ENCODE measurements around the gene RCBTB1. TPM values are rescaled to one million over a fixed set of nuclear protein-coding genes. Genes with fewer than 3 reads are reported as not detected.
"Not testable (repeated sequence)": the region's sequence is repeated elsewhere in the genome, so short reads cannot be mapped to it uniquely, and the experiment has no call there.

Gene RCBTB1
- total and polyA plus RNA-seq, 3 experiments from 2014 or later = 7.3 to 21.2 (median 19.3) TPM

- no peaks in the 10 kb centered on the region for H3K9me3 ChIP-seq (ENCODE audit: low read length)
- DNase-seq = no peak
- H3K4me3 ChIP-seq (ENCODE audit: low read length) = no peak overlapping the region
- H3K4me1 ChIP-seq (ENCODE audit: insufficient read depth, low read length) = peaks cover 11% of the 10 kb centered on the region
- peak overlapping the region in 1 of 8 donors; percentile 84 for H3K27ac Mint-ChIP-seq
- CTCF ChIA-PET = no interaction called here
- H3K36me3 ChIP-seq (ENCODE audit: insufficient read depth, low read length) = no peaks in the 10 kb centered on the region
- peaks cover 7 to 14% (median 9%) of the 10 kb centered on the region in 3 donors for H3K4me1 Mint-ChIP-seq
- no peaks in the 10 kb centered on the region for H3K36me3 Mint-ChIP-seq
- no peak overlapping the region for H3K4me3 Mint-ChIP-seq
- H3K9me3 Mint-ChIP-seq = no peaks in the 10 kb centered on the region
- POLR2A ChIA-PET = no interaction called here
- no peak overlapping the region for H3K27ac ChIP-seq (ENCODE audit: low read depth, low read length)
- no peaks in the 10 kb centered on the region for H3K27me3 ChIP-seq (ENCODE audit: insufficient read depth, low read length, poor library complexity, severe bottlenecking)
- H3K27me3 Mint-ChIP-seq = peaks cover 3 to 4% of the 10 kb centered on the region in 2 donors
Observed at GRCh38 chr13:49625392-49626079, 40.2 kb upstream of the RCBTB1 start.

DNA sequence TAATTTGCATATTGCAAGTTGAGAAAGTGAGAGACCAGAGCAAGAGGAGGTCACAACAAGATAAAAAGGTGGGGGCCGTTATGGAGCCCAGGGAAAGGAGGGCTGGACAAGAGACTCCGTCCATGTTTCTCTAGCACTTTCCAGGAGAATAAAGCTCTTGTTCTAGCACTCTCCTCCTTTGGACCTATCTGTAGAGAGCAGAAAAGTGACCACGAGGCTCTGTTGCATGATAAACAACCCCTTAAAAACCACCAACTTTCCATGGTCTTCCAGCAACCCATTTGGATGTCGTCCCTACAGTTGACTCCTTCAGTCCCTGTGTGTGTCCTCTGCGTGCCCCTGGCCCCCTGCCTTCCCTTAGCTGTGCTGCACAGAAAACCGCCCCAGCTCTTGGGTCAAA, 38.9 kb upstream of the RCBTB1 start:
- no peaks in the 10 kb centered on the region for H3K36me3 ChIP-seq (ENCODE audit: insufficient read depth, low read length)
- DNase-seq = no peak
- Mint-ChIP-seq H3K36me3 (no peaks in the 10 kb centered on the region), H3K27me3 (peaks cover 3 to 4% of the 10 kb centered on the region in 2 donors), H3K4me1 (peaks cover 6 to 15% (median 12%) of the 10 kb centered on the region in 3 donors), H3K4me3 (no peak overlapping the region), H3K9me3 (no peaks in the 10 kb centered on the region), H3K27ac (no peak overlapping the region)
- CTCF ChIA-PET = no interaction called here
- POLR2A ChIA-PET = no interaction called here
- no peak overlapping the region for H3K4me3 ChIP-seq (ENCODE audit: low read length)
- no peaks in the 10 kb centered on the region for H3K9me3 ChIP-seq (ENCODE audit: low read length)
- no peaks in the 10 kb centered on the region for H3K27me3 ChIP-seq (ENCODE audit: insufficient read depth, low read length, poor library complexity, severe bottlenecking)
- H3K4me1 ChIP-seq (ENCODE audit: insufficient read depth, low read length) = peaks cover 11% of the 10 kb centered on the region
- H3K27ac ChIP-seq (ENCODE audit: low read depth, low read length) = no peak overlapping the region

GRCh38 chr13:49622174-49622946, 37.0 kb upstream of the RCBTB1 start:
- H3K4me3 Mint-ChIP-seq = no peak overlapping the region
- no peaks in the 10 kb centered on the region for H3K9me3 ChIP-seq (ENCODE audit: low read length)
- H3K4me1 Mint-ChIP-seq = peaks cover 0 to 4% (median 4%) of the 10 kb centered on the region in 3 donors
- no peak overlapping the region for H3K4me3 ChIP-seq (ENCODE audit: low read length)
- POLR2A ChIA-PET = no interaction called here
- no peak overlapping the region for H3K27ac ChIP-seq (ENCODE audit: low read depth, low read length)
- H3K36me3 ChIP-seq (ENCODE audit: insufficient read depth, low read length) = no peaks in the 10 kb centered on the region
- peaks cover 2 to 8% of the 10 kb centered on the region in 2 donors for H3K27me3 Mint-ChIP-seq
- H3K9me3 Mint-ChIP-seq = no peaks in the 10 kb centered on the region
- no peak for DNase-seq
- no peaks in the 10 kb centered on the region for H3K27me3 ChIP-seq (ENCODE audit: insufficient read depth, low read length, poor library complexity, severe bottlenecking)
- CTCF ChIA-PET = no interaction called here
- H3K27ac Mint-ChIP-seq = no peak overlapping the region
- H3K4me1 ChIP-seq (ENCODE audit: insufficient read depth, low read length) = no peaks in the 10 kb centered on the region
- no peaks in the 10 kb centered on the region for H3K36me3 Mint-ChIP-seq

- peak overlapping the region in 4 of 7 donors; percentile 20 to 77 (median 48) for H3K4me3 Mint-ChIP-seq
- peak in 1 of 5 donors; percentile 22 for DNase-seq
- no peak overlapping the region for H3K27ac ChIP-seq (ENCODE audit: low read depth, low read length)
Observed at GRCh38 chr13:49620170-49620621, 34.8 kb upstream of the RCBTB1 start.

GRCh38 chr13:49616676-49617065, 31.3 kb upstream of the RCBTB1 start:
- CTCF ChIA-PET = no interaction called here
- H3K36me3 Mint-ChIP-seq = peaks cover 0 to under 1% (median 0%) of the 10 kb centered on the region in 3 donors
- no peak overlapping the region for H3K4me3 ChIP-seq (ENCODE audit: low read length)
- no peak overlapping the region for H3K4me3 Mint-ChIP-seq
- H3K27ac ChIP-seq (ENCODE audit: low read depth, low read length) = no peak overlapping the region
- H3K36me3 ChIP-seq (ENCODE audit: insufficient read depth, low read length) = no peaks in the 10 kb centered on the region
- H3K27me3 ChIP-seq (ENCODE audit: insufficient read depth, low read length, poor library complexity, severe bottlenecking) = no peaks in the 10 kb centered on the region
- no peaks in the 10 kb centered on the region for H3K4me1 ChIP-seq (ENCODE audit: insufficient read depth, low read length)
- peaks cover 2 to 5% of the 10 kb centered on the region in 2 donors for H3K27me3 Mint-ChIP-seq
- H3K9me3 Mint-ChIP-seq = peaks cover 0 to 3% (median 0%) of the 10 kb centered on the region in 5 donors
- POLR2A ChIA-PET = no interaction called here
- no peaks in the 10 kb centered on the region for H3K9me3 ChIP-seq (ENCODE audit: low read length)
- H3K4me1 Mint-ChIP-seq = peaks cover 0 to 4% (median 4%) of the 10 kb centered on the region in 3 donors
- DNase-seq = no peak
- no peak overlapping the region for H3K27ac Mint-ChIP-seq

More at GRCh38 chr13:49620170-49620621, 34.8 kb upstream of the RCBTB1 start:
- H3K9me3 ChIP-seq (ENCODE audit: low read length) = no peaks in the 10 kb centered on the region
- peaks cover 0 to 8% of the 10 kb centered on the region in 2 donors for H3K27me3 Mint-ChIP-seq
- no peaks in the 10 kb centered on the region for H3K36me3 Mint-ChIP-seq
- H3K36me3 ChIP-seq (ENCODE audit: insufficient read depth, low read length) = no peaks in the 10 kb centered on the region
- H3K4me3 ChIP-seq (ENCODE audit: low read length) = no peak overlapping the region
- CTCF ChIA-PET = no interaction called here
- H3K27me3 ChIP-seq (ENCODE audit: insufficient read depth, low read length, poor library complexity, severe bottlenecking) = no peaks in the 10 kb centered on the region
- peaks cover 0 to 4% (median 4%) of the 10 kb centered on the region in 3 donors for H3K4me1 Mint-ChIP-seq
- POLR2A ChIA-PET = interaction anchor here (0.7 kb wide), 1 partner anchor 53 kb away, joined by 6 read pairs; no protein-coding TSS in a partner anchor
- H3K9me3 Mint-ChIP-seq = no peaks in the 10 kb centered on the region
- H3K27ac Mint-ChIP-seq = peak overlapping the region in 1 of 8 donors; percentile 63
- no peaks in the 10 kb centered on the region for H3K4me1 ChIP-seq (ENCODE audit: insufficient read depth, low read length)

DNA sequence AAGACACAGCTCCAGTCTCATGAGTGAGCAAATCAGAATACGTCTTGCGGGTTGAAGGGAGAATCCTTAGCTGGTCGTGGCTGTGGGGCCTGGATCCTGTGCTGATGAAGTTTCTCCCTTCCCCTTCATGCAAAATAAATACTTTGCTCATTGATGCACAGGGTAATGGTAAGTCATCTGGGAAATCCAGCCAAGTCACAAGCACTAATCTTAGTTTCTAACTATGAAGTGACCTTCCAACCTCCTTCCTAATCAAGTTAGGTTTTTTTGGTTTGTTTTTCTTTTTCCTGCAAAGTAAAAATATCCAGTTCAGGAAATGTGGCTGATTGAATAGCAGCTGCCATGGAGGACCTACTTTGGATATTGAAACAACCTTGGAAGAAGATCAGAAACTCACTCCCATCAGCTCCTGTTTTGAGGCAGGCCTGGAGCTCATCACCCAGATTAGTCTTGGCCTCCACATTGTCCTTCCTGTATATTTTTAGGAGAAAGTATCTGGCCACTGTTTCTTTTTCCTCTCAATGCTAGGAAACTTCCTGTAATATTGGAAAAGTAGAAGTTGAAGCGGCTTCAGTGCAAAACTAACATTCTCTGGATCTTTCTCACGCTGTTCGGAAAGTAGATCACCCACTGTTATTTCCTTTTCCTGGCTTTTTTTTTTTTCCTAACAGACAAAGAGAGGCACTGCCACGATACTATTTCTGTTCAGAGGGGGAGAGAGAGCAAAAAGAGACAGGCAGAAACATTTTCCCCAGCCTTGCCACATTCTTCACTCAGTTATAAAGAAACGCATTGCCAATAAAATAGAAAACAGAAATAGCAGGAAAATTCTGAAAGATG, 30.7 kb upstream of the RCBTB1 start:
- Histone ChIP-seq H3K4me3 (ENCODE audit: low read length) (no peak overlapping the region), H3K9me3 (ENCODE audit: low read length) (no peaks in the 10 kb centered on the region), H3K27me3 (ENCODE audit: insufficient read depth, low read length, poor library complexity, severe bottlenecking) (no peaks in the 10 kb centered on the region), H3K4me1 (ENCODE audit: insufficient read depth, low read length) (no peaks in the 10 kb centered on the region), H3K27ac (ENCODE audit: low read depth, low read length) (no peak overlapping the region), H3K36me3 (ENCODE audit: insufficient read depth, low read length) (no peaks in the 10 kb centered on the region)
- no peak overlapping the region for H3K27ac Mint-ChIP-seq
- H3K36me3 Mint-ChIP-seq = peaks cover 0 to 3% (median 1%) of the 10 kb centered on the region in 3 donors
- H3K9me3 Mint-ChIP-seq = peaks cover 0 to 3% (median 0%) of the 10 kb centered on the region in 5 donors
- no peak overlapping the region for H3K4me3 Mint-ChIP-seq
- no peak for DNase-seq
- peaks cover 0 to 4% (median 4%) of the 10 kb centered on the region in 3 donors for H3K4me1 Mint-ChIP-seq
- ChIA-PET CTCF (interaction anchor here (1.0 kb wide), 1 partner anchor 9 kb away, joined by 3 read pairs; no protein-coding TSS in a partner anchor), POLR2A (no interaction called here)
- peaks cover 3 to 5% of the 10 kb centered on the region in 2 donors for H3K27me3 Mint-ChIP-seq

DNA sequence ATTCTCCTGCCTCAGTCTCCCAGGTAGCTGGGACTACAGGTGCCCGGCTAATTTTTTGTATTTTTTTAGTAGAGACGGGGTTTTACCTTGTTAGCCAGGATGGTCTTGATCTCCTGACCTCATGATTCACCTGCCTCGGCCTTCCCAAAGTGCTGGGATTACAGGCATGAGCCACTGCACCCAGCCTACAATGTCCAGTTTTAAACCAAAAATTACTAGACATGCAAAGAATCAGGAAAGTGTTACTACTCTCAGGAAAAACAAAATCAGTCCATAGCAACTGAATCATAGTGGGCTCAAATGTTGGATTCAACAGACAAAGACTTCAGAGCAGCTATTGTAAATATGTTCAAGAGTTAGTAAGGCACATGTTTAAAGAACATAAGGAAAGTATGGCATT, 26.7 kb upstream of the RCBTB1 start:
- H3K4me3 Mint-ChIP-seq; H3K27ac ChIP-seq (ENCODE audit: low read depth, low read length); H3K9me3 ChIP-seq (ENCODE audit: low read length); H3K4me3 ChIP-seq (ENCODE audit: low read length); H3K36me3 Mint-ChIP-seq; H3K27me3 Mint-ChIP-seq; H3K27me3 ChIP-seq (ENCODE audit: insufficient read depth, low read length, poor library complexity, severe bottlenecking); H3K27ac Mint-ChIP-seq; DNase-seq; H3K36me3 ChIP-seq (ENCODE audit: insufficient read depth, low read length); POLR2A ChIA-PET; H3K9me3 Mint-ChIP-seq; H3K4me1 Mint-ChIP-seq; H3K4me1 ChIP-seq (ENCODE audit: insufficient read depth, low read length): not testable (repeated sequence)
- CTCF ChIA-PET = interaction anchor here (0.7 to 1.4 kb wide), 4 partner anchors 17 to 311 kb away, joined by 3 to 4 read pairs (median 3); partner anchors contain the start of gene ARL11

Measured in CD8-positive, alpha-beta memory T cell (primary cell).